NCI-H510A treated with DMSO at 0.1 percent for 48 hours (cell line): Measurements from ENCODE around the gene MVB12B.

ENCODE experiments used
- DNase-seq: peaks from one replicate; lab custom pipeline; 2025; lab: John Stamatoyannopoulos, UW

Gene MVB12B

DNA sequence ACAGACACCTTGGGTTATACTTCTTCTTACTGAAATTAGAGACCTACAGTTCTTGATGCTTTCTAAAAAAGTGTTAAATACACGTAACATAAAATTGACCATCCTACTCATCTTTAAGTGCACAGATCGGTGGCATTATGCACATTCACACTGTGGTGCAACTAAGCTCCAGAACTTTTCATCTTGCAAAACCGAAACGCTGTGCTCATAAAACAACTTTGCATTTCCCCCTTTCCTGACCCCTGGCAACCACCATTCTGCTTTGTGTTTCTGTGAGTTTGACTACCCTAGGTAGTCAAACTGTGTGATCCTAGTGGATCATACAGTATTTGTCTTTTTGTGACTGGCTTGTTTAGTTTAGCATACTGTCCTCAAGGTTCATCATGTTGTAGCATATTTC is 3.9 kb downstream of the MVB12B start:
- DNase-seq: no peak

GRCh38 chr9:126331964-126332748 is 5.5 kb downstream of the MVB12B start:
- no peak for DNase-seq

GRCh38 chr9:126334721-126335621 is 8.3 kb downstream of the MVB12B start:
- peak; percentile 17 for DNase-seq

- DNase-seq: no peak
These were observed 9.5 kb downstream of the MVB12B start for GRCh38 chr9:126335837-126336735.

GRCh38 chr9:126336736-126337325 is 10.2 kb downstream of the MVB12B start:
- no peak for DNase-seq

DNA sequence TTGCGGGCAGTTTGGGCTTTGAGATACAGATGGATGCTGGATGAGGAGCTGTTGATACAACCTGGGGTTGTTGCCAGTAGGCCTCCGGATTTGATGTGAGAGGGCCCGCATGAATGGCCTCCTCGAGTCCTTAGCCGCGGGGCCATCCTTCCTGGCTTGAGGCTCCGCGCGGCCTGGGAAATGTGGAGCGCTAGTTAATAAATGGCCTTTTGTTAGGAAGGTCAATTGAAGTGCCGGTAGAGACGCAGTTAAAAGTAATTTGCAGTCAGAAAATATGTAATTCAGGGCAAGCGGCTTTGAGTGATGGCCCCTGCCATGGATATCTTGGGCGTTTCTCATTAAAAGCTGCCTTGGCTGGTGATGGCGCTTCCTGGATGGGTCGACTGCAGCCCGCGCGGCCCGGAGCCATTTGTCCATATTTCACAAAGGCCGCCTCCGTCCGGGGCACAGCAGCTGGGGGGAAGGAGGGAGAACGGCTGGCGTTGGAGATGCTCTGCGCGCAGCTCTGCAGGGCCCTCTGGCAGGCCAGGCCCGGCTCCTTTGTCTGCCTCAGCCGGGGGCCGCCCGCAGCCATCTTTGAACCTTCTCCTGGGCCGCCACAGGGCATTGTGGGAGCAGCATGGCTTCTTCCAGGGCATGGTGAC is 11.2 kb downstream of the MVB12B start:
- DNase-seq: no peak

DNA sequence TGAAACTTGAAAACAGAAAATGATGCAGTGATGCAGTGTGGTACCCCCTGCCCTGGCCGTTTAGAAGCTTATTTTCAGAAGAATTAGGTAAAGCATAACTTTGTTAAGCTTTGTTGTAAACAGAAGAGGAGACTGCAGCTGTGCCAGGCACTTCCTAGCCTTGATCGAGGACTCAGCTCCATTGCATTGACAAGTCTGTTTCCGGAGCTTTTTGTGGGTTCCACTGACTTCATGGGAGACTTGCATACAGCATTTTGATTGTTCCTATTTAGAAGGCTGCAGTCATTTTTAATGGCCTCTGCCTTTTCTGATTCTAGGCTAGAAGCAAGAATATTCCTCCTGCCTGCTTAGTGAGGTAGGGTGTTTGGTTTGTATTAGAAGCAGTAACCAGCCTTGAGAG is 12.3 kb downstream of the MVB12B start:
- no peak for DNase-seq

DNA sequence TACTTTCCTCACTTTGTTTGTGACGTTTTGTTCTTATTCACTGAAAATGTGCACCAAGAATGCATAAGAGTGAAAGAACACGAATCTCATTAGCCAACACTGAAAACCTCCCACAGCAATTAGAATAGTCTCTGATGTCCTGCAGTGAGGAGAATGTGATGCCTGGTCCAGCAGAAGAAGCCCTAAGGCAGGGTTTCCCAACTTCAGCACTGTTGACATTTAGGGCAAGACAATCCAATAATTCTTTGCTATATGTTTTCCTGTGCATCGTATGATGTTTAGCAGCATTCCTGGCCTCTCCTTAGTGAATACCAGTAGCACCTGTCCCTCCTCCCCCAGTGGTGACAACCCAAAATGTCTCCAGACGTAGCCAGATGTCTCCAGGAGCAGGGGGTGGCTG is 14.8 kb downstream of the MVB12B start:
- no peak for DNase-seq

- no peak for DNase-seq
These were observed 15.3 kb downstream of the MVB12B start for GRCh38 chr9:126341902-126342301.

DNA sequence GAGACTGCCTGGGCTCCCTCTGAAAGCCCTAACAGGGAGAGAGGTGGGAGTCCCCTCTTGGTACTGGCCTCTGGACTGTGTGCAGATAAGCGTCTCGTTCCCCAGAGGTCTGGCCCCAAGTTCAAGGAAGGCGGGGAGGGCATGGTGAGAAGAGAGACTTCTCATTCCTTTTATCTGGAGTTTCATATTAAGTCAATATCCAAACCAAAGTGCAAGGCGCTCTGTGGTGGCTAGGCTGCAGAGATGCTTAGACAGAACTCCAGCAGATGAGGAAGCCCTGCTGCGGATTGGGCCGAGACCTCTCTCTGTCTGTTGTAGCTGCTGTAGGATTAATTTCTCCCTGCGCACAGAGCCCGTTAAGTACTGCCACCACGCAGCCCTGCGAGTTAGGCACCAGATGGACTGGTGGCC is 16.0 kb downstream of the MVB12B start:
- DNase-seq: no peak

DNA sequence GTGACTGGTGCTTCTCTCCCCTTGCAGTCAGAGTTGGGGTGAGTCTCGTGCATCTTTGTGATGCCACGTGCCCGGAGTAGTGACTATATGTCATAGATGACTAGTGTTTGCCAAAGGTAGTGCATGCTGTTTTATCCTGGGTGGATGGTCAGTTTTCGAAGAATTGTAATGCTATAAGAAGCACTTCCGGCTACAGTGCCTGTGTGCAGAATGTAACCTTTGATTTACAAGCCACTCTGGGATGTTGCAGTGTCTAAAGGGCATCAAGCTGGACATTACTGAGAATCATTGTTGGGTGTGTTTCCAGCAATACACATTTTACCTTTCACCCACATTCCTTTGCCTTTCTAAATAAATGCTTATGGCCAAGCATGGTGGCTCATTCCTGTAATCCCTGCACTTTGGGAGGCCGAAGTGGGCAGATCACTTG is 16.7 kb downstream of the MVB12B start:
- DNase-seq: no peak

DNA sequence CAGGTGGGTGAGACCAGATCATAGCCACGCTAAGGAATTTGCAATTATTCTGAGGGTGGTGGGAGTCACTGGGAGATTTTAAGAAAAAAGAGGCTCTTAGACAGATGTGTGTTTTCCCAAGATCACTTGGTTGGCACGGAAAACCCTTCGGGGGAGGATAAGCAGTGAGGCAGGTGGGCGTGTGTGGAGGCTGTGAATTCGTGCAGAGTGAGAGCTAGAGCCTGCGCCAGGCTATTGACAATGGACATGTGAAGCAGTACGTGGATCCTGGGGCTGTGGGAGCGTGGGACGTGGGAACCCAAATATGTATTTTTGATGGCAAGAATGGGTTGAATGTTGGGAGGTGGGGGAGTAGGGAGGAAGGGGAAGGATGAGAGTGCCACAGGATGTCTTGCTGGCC is 19.4 kb downstream of the MVB12B start:
- DNase-seq: no peak

- no peak for DNase-seq
These were observed 20.5 kb downstream of the MVB12B start for GRCh38 chr9:126347093-126347492.

DNA sequence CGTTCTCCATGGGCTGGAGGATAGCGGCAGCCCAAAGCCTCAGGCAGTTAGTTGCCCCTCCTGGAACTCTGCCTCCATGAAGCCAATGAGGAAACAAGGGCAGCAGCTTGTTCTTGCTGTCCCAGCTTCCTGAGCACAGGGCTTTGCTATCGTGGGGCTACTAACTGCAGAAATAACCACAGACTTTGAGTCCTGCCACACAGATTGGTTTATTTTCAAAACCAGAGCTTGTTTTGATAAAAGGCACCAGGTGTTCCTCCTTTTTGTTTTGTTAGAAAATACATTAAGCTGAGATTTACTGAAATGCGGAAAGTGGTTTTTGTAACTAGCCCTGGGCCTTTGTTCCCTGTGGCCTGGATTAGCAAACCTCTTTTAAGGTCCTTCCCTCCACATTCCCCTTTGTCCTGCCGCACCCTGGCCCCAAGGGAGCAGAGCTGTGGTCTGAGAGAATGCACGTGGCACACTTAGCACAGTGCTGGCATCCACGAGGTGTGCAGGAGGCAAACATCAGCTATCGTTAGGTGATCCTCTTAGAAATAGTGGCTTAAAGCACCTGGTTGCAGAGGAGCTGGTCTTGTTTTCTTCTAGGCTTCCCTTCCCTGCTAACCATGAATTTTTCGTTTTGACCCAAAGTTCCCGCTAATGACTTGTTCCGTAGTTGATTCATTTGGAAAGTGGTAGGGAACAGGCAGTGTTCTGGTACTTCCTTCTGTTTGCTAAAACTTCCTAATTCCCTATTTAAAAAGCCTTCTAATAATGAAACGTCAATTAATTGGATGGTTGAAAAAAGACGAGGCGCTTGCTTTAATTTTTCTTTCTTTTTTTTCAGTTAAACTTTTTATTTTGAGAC is 21.5 kb downstream of the MVB12B start:
- DNase-seq: no peak

DNA sequence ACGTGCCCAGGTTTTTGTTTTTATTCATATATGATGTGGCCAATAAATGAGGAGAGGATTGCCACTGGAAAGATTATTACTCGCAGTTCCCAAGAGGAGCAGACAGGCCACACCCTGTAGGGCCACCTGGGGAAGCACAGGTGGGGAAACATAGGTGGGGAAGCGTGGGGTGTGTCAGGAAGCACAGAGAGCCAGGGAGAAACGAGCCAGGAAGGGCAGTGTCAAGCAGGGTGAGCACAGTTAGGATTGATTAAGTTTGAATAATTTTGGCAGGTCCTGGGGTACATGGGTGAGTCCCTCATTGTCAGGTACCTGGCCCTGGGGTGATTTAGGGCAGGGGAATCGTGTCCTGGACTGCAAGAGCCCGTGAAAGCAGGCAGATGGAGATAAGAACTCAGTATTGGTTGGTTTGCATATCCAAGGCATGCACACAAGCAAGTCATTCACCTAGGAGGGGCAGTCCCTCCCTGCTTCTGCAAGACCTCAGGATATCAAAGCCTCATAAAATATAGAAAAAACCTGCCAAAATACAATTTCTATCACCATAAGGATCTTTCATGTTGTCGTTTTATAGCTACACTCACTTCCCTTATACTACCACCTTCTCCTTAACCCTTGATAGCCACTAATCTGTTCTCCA is 22.4 kb downstream of the MVB12B start:
- no peak for DNase-seq

DNA sequence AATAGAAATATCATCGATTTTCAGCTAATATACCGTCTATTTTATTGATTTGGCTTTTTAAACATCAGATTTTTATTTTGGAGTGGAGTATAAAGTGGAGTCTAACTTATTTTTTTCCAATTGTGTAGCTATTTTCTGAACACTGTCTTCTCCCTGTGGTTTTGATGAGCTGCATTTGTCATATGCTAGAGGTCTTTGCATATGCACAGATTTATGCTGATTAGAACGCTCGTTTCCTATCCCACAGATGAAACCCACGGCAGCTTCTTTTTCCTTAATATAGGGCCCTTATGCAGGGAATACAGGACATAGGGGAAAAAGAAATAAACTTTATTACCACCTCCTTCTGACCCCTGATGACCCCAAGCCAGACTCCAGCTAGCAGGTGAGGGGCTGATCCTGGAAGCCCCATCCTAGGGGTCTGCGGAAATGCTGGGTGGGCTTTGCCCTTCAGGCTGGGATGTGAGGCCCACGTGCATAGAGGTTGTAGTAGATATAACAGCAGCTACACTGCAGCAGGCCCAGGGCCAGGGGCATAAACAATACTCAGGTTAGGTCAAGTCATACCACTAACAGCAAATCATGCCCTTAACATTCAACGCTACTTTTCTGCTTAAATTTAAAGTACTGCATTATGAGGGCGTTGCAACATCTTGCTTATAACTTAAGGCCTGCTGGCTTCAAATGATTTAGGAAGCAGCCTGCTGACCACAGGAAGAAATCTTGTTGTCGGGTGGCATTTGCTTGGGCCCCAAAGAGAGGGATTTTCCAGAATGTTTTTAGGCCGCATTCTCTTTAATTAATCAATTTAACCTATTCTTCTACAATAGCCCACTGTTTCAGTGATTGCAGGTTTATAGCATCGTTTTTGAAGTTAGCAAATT is 28.5 kb downstream of the MVB12B start:
- DNase-seq: no peak

DNA sequence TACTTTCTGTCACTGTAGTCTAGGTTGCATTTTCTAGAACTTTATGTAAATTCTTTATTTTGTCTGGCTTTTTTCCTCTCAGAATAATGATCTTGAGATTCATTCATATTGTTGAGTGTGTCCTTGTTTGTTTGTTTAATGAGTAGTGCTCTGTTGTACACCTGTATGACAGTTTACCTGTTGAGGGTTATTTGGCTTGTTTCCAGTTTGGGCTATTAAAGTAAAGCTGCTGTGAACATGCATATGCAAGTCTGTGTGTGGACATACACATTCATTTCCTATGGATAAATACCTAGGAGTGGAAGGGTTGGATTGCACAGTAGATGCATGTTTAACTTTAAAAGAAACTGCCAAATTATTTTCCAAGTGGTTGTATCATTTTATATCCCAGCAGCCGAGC is 30.4 kb downstream of the MVB12B start:
- peak; percentile 90 for DNase-seq

GRCh38 chr9:126360073-126360472 is 33.4 kb downstream of the MVB12B start:
- no peak for DNase-seq

DNA sequence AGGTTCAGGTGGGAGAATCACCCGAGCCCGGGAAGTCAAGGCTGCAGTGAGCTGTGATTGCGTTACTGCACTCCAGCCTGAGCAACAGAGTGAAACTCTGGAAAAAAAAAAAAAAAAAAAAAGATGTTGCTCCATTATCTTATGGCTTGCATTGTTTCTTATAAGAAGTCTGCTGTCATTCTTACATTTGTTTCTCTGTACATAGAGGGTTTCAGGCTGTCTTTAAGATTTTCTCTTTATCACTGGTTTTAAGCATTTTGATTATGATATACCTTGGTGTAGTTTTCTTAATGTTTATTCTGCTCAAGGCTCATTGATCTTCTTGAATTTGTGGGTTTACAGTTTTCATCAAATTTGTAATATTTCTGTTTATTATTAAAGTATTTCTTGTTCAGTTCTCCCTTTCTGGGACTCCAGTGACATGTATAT is 35.2 kb downstream of the MVB12B start:
- DNase-seq: no peak
